GM10266 (cell line): ENCODE results near the gene MYO10.

ENCODE experiments used
- DNase-seq: peaks from one replicate; pipeline ENCODE4 v3.0.0; 2012; ENCODE audit errors: extremely low spot score
- TF ChIP-seq, protein P1 (sequence below): IDR thresholded peaks from 2 replicates; pipeline ENCODE4 v1.5.1; 2012; ENCODE audit warnings: mild to moderate bottlenecking, low read depth; ENCODE audit not compliant: control insufficient read depth, insufficient read depth; ENCODE audit errors: missing control alignments

Gene MYO10

DNA sequence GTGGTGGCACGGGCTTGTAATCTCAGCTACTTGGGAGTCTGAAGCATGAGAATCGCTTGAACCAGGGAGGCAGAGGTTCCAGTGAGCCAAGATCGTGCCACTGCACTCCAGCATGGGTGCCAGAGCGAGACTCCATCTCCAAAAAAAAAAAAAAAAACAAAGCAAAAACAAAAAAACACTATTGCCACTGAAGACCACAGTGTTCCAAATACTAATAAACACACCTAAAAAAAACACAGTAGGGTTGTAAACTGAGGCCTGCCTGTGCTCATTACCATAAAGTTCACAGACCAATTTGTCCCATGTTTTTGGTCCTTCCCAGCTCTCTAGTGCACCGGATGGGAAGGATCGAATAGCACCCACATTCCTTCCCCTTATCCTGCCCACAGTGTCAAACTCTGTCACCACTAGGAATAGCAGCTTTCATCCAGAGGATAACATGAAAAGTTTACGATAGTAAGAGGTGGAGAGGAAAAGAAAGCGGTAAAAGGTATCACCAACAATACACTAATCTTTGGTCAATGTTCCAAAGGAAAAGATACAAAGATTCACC, 49.2 kb downstream of the MYO10 start:
- TF ChIP-seq, protein P1, sequence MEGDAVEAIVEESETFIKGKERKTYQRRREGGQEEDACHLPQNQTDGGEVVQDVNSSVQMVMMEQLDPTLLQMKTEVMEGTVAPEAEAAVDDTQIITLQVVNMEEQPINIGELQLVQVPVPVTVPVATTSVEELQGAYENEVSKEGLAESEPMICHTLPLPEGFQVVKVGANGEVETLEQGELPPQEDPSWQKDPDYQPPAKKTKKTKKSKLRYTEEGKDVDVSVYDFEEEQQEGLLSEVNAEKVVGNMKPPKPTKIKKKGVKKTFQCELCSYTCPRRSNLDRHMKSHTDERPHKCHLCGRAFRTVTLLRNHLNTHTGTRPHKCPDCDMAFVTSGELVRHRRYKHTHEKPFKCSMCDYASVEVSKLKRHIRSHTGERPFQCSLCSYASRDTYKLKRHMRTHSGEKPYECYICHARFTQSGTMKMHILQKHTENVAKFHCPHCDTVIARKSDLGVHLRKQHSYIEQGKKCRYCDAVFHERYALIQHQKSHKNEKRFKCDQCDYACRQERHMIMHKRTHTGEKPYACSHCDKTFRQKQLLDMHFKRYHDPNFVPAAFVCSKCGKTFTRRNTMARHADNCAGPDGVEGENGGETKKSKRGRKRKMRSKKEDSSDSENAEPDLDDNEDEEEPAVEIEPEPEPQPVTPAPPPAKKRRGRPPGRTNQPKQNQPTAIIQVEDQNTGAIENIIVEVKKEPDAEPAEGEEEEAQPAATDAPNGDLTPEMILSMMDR = no peak
- no peak for DNase-seq

DNA sequence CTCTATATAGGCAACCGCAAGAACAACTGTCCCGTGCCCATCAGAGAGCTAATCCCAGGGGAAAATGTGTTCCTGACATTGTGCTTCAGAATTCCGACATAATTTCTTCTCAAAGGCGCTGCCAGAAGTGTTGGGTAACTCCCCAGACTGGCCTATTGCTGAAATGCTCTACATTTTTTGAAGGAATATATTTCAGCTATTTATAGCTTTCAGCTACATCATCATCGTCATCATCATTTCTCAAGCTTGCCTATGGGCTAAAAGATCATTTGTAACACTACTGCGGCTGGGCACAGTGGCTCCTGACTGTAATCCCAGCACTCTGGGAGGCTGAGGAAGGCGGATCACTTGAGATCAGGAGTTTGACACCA, 49.7 kb downstream of the MYO10 start:
- DNase-seq = no peak
- TF ChIP-seq, protein P1 = no peak

DNA sequence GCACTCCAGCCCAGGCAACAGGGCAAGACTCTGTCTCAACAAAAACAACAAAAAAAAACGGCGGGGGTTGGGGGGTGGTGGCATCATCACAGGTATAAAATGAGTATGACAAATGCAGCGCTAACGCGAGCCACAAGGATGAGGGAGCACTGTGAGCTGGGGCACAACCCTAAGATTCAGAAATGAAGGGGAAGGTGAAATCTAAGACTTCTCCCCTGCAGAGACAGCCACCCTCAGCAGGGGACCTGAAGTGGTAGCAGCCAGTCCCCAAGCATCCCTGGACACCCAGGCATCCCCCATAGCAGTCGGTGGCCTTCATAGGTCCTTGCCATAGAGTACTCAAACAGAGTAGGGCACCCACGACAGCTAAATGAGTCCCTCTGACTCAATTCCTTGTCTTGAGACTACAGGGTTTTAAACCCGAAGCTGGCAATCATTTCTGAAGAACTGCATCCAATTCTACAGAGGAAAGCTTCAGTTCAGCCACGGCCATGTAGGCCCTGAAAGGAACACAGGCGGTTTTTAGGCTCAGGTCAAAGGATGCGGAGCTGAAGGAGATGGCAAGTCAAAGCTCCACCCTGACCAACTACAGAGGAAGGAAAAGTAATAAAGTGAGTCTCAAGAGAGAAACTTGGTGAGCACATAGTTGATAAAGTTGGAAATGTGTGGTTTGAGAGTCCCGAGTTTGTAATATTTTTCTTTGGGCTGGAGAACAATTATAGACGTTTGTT, 50.3 kb downstream of the MYO10 start:
- TF ChIP-seq, protein P1 = no peak
- no peak for DNase-seq

DNA sequence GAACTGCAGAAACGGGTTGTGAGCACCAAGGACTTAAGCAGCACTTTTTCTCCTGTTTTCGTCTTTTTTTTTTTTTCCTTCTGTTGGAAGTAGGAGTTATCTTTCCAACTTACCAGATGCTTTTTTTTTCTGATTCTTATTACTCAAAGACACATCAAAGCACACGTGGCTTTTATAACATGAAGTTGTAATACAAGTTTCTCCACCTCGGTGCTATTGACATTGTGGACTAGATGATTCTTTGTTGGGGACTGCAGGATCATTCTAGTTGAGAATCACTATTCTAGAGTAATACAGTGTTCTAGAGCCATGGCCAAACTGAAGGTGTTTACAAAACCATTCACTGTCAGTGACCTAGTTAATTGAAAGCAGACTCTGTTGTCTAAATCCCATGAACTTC, 51.5 kb downstream of the MYO10 start:
- no peak for DNase-seq
- TF ChIP-seq, protein P1 = no peak

DNA sequence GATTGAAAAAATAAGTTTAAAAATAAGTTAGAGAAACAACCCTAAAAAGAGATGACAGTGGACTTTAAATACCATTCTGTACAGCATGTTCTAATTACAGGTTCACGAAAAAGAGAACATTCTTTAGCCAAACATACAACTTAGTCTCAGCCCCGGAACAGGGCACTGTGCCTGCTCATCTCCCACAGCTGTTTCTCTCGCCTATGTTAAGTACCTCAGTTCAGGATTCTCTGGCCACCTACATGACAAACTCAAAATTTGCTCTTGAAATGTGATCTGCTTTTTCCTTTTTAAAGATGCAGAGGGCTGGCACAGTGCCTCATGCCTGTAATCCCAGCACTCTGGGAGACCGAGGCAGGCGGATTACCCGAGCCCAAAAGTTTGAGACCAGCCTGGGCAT, 52.3 kb downstream of the MYO10 start:
- no peak for DNase-seq
- TF ChIP-seq, protein P1 = no peak

DNA sequence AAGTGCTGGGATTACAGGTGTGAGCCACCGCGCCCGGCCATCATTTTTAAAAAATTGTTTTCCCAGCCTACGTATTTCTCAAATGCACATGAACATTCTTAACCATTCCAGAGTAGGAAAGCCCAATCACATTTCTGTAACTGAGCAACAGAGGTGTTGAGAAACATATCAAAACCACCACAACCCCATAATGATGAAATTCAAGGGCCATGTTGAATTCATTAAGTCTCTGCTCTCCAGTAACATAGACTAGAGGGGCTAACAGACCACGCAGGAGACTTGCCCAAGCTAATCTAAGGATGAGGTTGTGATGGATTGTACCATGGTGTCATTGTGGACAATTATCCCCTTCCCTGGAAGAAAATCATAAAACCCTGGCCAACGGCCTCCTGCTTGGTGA, 52.9 kb downstream of the MYO10 start:
- no peak for DNase-seq
- TF ChIP-seq, protein P1 = no peak

DNA sequence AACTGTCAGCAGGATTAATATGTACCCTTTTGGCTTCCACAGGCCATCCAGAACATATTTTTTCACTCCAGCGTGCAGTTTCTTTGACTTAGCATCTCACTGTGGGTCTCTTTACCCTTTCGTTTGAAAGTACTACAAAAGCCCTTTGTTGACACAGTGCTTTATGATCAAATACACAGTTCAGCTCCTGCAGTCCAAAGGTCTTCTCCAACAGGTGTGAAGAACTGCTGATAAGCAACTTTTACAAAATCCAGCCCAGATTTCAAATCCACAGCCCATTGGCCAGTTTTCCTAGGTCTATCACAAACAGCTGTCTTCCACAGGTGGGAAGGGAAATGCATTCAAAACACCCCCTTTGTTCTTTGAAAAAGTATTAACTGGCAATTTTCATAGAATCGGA, 54.8 kb downstream of the MYO10 start:
- TF ChIP-seq, protein P1 = no peak
- no peak for DNase-seq
